Pons (tissue), 1 donor: ENCODE results near the gene ORAI1.
A peak's percentile ranks its signal among the peaks of the same experiment; 100 is the strongest.
"Not testable (repeated sequence)": the region's sequence is repeated elsewhere in the genome, so short reads cannot be mapped to it uniquely, and the experiment has no call there.

Source experiments
- DNase-seq: peaks from one replicate; pipeline ENCODE4 v3.0.0-alpha.2; 2016; ENCODE audit warnings: low spot score

The ORAI1 gene

GRCh38 chr12:121626087-121626852 lies at the start of gene ORAI1:
ORAI1 (plus strand) TSS chr12:121626530.
- peak; percentile 92 for DNase-seq

GRCh38 chr12:121576851-121577391 lies 49.4 kb upstream of the ORAI1 start:
- DNase-seq = no peak

GRCh38 chr12:121577443-121578180 lies 48.7 kb upstream of the ORAI1 start:
- DNase-seq = no peak

- DNase-seq = no peak
Measured at GRCh38 chr12:121578230-121579189, 47.8 kb upstream of the ORAI1 start.

- DNase-seq = no peak
Measured at GRCh38 chr12:121579190-121579791, 47.0 kb upstream of the ORAI1 start.

GRCh38 chr12:121579981-121580868 lies 46.1 kb upstream of the ORAI1 start:
- peak; percentile 65 for DNase-seq

GRCh38 chr12:121580959-121581685 lies 45.2 kb upstream of the ORAI1 start, which contains the start of gene KDM2B:
KDM2B (minus strand) TSS chr12:121581023; CDS start chr12:121580911, 112 bp downstream.
- peak; percentile 81 for DNase-seq

GRCh38 chr12:121581686-121582429 lies 44.5 kb upstream of the ORAI1 start:
- DNase-seq = peak; percentile 78

GRCh38 chr12:121582583-121583333 lies 43.6 kb upstream of the ORAI1 start:
- peak; percentile 61 for DNase-seq

GRCh38 chr12:121583334-121583661 lies 43.0 kb upstream of the ORAI1 start:
- DNase-seq = not testable (repeated sequence)

GRCh38 chr12:121584885-121585284 lies 41.4 kb upstream of the ORAI1 start:
- DNase-seq = not testable (repeated sequence)

- DNase-seq = no peak
Measured at GRCh38 chr12:121590476-121591143, 35.7 kb upstream of the ORAI1 start.

- no peak for DNase-seq
Measured at GRCh38 chr12:121592320-121592719, 34.0 kb upstream of the ORAI1 start.

- no peak for DNase-seq
Measured at GRCh38 chr12:121595520-121595919, 30.8 kb upstream of the ORAI1 start.

GRCh38 chr12:121596526-121596925 lies 29.8 kb upstream of the ORAI1 start:
- DNase-seq = no peak

- DNase-seq = no peak
Measured at GRCh38 chr12:121600702-121601336, 25.5 kb upstream of the ORAI1 start.

GRCh38 chr12:121602766-121603165 lies 23.6 kb upstream of the ORAI1 start:
- DNase-seq = no peak
